PC-9 (cell line): ENCODE measurements around the gene CNKSR3.

ENCODE experiments used
- CTCF ChIP-seq: fragments of 200-600 bp; sonication (generic); conservative IDR thresholded peaks from 2 replicates; pipeline ENCODE4 v1.6.1; 2017; ENCODE audit warnings: mixed run types, antibody characterized with exemption, mild to moderate bottlenecking, moderate library complexity
- EZH2 ChIP-seq: fragments of 200-600 bp; sonication (generic); IDR thresholded peaks from 2 replicates; pipeline ENCODE4 v1.8.0; 2017; ENCODE audit warnings: antibody characterized with exemption, low read depth

- TF ChIP-seq EZH2 (no peak), CTCF (no peak)
These were observed 14.3 kb downstream of the CNKSR3 start for GRCh38 chr6:154496186-154496585.
